ENCODE results near the gene ACTMAP. TPM values are rescaled to one million over a fixed set of nuclear protein-coding genes. Genes with fewer than 3 reads are reported as not detected.

The ACTMAP gene
- total and polyA plus RNA-seq, 2 of the 13 experiments (the other 11 are each of a cell fraction or from before 2014, with no cell fraction given) = 2.2 to 7.9 TPM

- TF ChIP-seq RERE (CRISPR knock-in tag; IDR thresholded peaks at IDR 0.05; ENCODE audit: low read depth) = no peak
- no peak for TF ChIP-seq ZNF563 (CRISPR knock-in tag; IDR thresholded peaks at IDR 0.05)
- TF ChIP-seq, protein P1, sequence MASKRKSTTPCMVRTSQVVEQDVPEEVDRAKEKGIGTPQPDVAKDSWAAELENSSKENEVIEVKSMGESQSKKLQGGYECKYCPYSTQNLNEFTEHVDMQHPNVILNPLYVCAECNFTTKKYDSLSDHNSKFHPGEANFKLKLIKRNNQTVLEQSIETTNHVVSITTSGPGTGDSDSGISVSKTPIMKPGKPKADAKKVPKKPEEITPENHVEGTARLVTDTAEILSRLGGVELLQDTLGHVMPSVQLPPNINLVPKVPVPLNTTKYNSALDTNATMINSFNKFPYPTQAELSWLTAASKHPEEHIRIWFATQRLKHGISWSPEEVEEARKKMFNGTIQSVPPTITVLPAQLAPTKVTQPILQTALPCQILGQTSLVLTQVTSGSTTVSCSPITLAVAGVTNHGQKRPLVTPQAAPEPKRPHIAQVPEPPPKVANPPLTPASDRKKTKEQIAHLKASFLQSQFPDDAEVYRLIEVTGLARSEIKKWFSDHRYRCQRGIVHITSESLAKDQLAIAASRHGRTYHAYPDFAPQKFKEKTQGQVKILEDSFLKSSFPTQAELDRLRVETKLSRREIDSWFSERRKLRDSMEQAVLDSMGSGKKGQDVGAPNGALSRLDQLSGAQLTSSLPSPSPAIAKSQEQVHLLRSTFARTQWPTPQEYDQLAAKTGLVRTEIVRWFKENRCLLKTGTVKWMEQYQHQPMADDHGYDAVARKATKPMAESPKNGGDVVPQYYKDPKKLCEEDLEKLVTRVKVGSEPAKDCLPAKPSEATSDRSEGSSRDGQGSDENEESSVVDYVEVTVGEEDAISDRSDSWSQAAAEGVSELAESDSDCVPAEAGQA (IDR thresholded peaks at IDR 0.05; ENCODE audit: low read depth) = 0 out of 2 replicates have a peak, but pooled peaks have one; percentile 28
- TF ChIP-seq, protein P1 (CRISPR knock-in tag; IDR thresholded peaks at IDR 0.05; ENCODE audit: borderline replicate concordance) = no peak
- TF ChIP-seq, protein P2, sequence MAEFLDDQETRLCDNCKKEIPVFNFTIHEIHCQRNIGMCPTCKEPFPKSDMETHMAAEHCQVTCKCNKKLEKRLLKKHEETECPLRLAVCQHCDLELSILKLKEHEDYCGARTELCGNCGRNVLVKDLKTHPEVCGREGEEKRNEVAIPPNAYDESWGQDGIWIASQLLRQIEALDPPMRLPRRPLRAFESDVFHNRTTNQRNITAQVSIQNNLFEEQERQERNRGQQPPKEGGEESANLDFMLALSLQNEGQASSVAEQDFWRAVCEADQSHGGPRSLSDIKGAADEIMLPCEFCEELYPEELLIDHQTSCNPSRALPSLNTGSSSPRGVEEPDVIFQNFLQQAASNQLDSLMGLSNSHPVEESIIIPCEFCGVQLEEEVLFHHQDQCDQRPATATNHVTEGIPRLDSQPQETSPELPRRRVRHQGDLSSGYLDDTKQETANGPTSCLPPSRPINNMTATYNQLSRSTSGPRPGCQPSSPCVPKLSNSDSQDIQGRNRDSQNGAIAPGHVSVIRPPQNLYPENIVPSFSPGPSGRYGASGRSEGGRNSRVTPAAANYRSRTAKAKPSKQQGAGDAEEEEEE (CRISPR knock-in tag; IDR thresholded peaks at IDR 0.05; ENCODE audit: borderline replicate concordance) = no peak
- no peak; the same call in 1 of the 2 replicates for TF ChIP-seq SAFB2 (CRISPR knock-in tag; IDR thresholded peaks at IDR 0.05; ENCODE audit: borderline replicate concordance, low read depth)
- no peak for TF ChIP-seq ZNF460 (CRISPR knock-in tag; IDR thresholded peaks at IDR 0.05; ENCODE audit: borderline replicate concordance)
- no peak for TF ChIP-seq CBX5 (CRISPR knock-in tag; IDR thresholded peaks at IDR 0.05; ENCODE audit: borderline replicate concordance)
- no peak for TF ChIP-seq CREBL2 (CRISPR knock-in tag; IDR thresholded peaks at IDR 0.05; ENCODE audit: borderline replicate concordance)
- no peak for TF ChIP-seq DPF2 (CRISPR knock-in tag; IDR thresholded peaks at IDR 0.05; ENCODE audit: borderline replicate concordance, low read depth)
- TF ChIP-seq NR2F2 (IDR thresholded peaks at IDR 0.05; ENCODE audit: borderline replicate concordance, low read depth) = no peak
- TF ChIP-seq DMAP1 (CRISPR knock-in tag; IDR thresholded peaks at IDR 0.05) = no peak
- TF ChIP-seq IKZF1 (IDR thresholded peaks at IDR 0.05) = no peak
- TF ChIP-seq ZNF124 (CRISPR knock-in tag; IDR thresholded peaks at IDR 0.05) = no peak
- TF ChIP-seq MEF2D (CRISPR knock-in tag; IDR thresholded peaks at IDR 0.05) = no peak
- TF ChIP-seq MATR3 (CRISPR knock-in tag; IDR thresholded peaks at IDR 0.05) = no peak
- no peak for TF ChIP-seq SOX5 (CRISPR knock-in tag; IDR thresholded peaks at IDR 0.05; ENCODE audit: borderline replicate concordance)
These were observed 27.8 kb upstream of the ACTMAP start, which contains the start of gene RAB4B (continued) for GRCh38 chr19:40777937-40778705.
